ENCODE measurements around the gene PTGFRN.

GRCh38 chr1:116991171-116991845, 81.6 kb downstream of the PTGFRN start:
- TF ChIP-seq POLR2AphosphoS5 (IDR thresholded peaks at IDR 0.05; ENCODE audit: low read depth, low read length) (no peak), POLR2A (IDR thresholded peaks at IDR 0.05; ENCODE audit: low read depth, low read length) (no peak), TAF1 (IDR thresholded peaks at IDR 0.05; ENCODE audit: borderline replicate concordance, low read depth, low read length) (no peak)

All from GM12892 (cell line).